ENCODE measurements around the gene CCR6.

CCR6 gene

GRCh38 chr6:167107787-167108186 is 15.1 kb upstream of the CCR6 start:
- TF ChIP-seq, protein P1, sequence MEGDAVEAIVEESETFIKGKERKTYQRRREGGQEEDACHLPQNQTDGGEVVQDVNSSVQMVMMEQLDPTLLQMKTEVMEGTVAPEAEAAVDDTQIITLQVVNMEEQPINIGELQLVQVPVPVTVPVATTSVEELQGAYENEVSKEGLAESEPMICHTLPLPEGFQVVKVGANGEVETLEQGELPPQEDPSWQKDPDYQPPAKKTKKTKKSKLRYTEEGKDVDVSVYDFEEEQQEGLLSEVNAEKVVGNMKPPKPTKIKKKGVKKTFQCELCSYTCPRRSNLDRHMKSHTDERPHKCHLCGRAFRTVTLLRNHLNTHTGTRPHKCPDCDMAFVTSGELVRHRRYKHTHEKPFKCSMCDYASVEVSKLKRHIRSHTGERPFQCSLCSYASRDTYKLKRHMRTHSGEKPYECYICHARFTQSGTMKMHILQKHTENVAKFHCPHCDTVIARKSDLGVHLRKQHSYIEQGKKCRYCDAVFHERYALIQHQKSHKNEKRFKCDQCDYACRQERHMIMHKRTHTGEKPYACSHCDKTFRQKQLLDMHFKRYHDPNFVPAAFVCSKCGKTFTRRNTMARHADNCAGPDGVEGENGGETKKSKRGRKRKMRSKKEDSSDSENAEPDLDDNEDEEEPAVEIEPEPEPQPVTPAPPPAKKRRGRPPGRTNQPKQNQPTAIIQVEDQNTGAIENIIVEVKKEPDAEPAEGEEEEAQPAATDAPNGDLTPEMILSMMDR (IDR thresholded peaks at IDR 0.05; ENCODE audit: borderline replicate concordance, insufficient read depth, low read depth, low read length): no peak
- no peak overlapping the region for H3K4me3 ChIP-seq (ENCODE audit: low read depth, low read length)

GRCh38 chr6:167108278-167108677 is 14.6 kb upstream of the CCR6 start:
- no peak overlapping the region for H3K4me3 ChIP-seq (ENCODE audit: low read depth, low read length)
- TF ChIP-seq, protein P1 (IDR thresholded peaks at IDR 0.05; ENCODE audit: borderline replicate concordance, insufficient read depth, low read depth, low read length): no peak

GRCh38 chr6:167109651-167110050 is 13.2 kb upstream of the CCR6 start:
- TF ChIP-seq, protein P1 (IDR thresholded peaks at IDR 0.05; ENCODE audit: borderline replicate concordance, insufficient read depth, low read depth, low read length): no peak
- no peak overlapping the region for H3K4me3 ChIP-seq (ENCODE audit: low read depth, low read length)

- TF ChIP-seq, protein P1 (IDR thresholded peaks at IDR 0.05; ENCODE audit: borderline replicate concordance, insufficient read depth, low read depth, low read length): no peak
- peak overlapping the region; percentile 22 for H3K4me3 ChIP-seq (ENCODE audit: low read depth, low read length)
These were observed 11.3 kb upstream of the CCR6 start for GRCh38 chr6:167111597-167111996.

DNA sequence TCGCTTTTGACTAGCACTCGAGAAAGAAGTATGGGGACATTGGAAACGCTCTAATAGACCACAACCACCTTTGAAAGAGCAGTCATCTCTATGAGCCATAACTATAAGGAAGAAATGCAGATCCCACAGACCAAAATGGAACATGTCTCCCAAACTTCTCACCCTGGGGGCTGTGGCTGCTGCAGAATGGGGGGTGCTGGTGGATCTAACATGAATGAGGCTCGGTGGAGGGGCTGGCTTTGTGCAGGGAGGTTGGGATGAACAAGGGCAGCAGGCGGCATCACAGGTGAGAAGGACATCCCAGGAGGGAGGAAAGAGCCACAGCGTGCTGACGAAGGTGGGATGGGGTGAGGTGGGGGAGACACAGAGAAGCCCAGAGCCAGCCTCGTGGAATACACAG is 10.5 kb upstream of the CCR6 start:
- TF ChIP-seq, protein P1 (IDR thresholded peaks at IDR 0.05; ENCODE audit: borderline replicate concordance, insufficient read depth, low read depth, low read length): no peak

DNA sequence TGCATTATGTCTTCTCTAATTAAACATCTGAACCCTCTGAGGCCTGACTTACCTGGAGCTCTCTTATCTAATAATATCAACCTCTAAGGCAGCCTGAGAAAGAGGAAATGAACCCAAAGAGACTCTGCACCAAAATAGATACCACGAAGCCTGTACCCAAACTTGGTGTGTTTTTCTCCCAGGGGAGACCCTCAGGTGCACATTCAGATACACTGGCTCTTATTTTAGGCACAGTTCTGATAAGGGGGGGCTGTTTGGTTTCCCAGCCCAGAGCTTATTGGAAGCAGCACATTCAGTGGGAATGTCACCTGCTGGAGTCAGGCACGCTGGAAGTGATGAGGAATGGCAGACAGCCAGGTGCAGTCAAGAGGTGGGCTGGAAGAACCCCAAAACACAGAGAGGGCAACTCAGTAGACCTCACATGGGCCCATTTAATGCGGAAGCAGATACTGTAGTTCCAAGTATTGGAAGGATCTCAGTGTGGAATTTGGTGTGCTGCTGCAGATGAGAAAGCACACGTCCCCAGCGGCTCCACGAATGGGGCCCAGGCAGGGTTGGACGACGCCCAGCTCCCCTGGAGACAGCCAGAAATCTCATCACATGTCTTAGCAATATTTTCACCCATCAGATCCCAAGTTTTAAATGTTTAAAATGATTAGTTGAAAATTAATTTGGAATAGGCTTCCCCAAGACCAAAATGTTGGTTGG is 9.7 kb upstream of the CCR6 start:
- peak overlapping the region; percentile 22 for H3K4me3 ChIP-seq (ENCODE audit: low read depth, low read length)
- TF ChIP-seq, protein P1 (IDR thresholded peaks at IDR 0.05; ENCODE audit: borderline replicate concordance, insufficient read depth, low read depth, low read length): no peak

More for the DNA sequence above, 10.5 kb upstream of the CCR6 start:
- peak overlapping the region; percentile 40 for H3K4me3 ChIP-seq (ENCODE audit: low read depth, low read length)

All from GM12875 (cell line).